GM12872 (cell line): ENCODE results near the gene AWAT1.

Source experiments
- TF ChIP-seq, protein P1 (sequence below): IDR thresholded peaks from 3 replicates; pipeline ENCODE4 v1.5.1; 2011; ENCODE audit warnings: low read depth, mild to moderate bottlenecking, low read length, moderate library complexity; ENCODE audit not compliant: insufficient read depth

The AWAT1 gene

DNA sequence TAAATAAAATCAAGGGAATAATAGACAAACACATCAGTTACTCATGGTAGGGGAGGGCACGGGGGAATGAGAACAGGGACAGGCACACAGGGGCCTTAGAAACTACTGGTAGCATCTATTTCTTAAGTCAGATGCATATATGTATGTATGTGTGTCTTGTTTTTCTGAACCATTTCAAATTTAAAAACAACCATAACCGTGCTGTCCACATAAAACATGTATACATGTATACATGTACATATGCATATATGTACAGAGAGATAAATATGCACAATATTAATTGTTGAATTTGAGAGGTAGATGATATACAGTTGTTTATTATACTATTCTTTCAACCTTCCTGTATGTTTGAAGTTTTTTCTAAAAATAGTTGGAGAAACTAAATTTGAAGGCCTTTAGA lies 7.8 kb upstream of the AWAT1 start:
- TF ChIP-seq, protein P1, sequence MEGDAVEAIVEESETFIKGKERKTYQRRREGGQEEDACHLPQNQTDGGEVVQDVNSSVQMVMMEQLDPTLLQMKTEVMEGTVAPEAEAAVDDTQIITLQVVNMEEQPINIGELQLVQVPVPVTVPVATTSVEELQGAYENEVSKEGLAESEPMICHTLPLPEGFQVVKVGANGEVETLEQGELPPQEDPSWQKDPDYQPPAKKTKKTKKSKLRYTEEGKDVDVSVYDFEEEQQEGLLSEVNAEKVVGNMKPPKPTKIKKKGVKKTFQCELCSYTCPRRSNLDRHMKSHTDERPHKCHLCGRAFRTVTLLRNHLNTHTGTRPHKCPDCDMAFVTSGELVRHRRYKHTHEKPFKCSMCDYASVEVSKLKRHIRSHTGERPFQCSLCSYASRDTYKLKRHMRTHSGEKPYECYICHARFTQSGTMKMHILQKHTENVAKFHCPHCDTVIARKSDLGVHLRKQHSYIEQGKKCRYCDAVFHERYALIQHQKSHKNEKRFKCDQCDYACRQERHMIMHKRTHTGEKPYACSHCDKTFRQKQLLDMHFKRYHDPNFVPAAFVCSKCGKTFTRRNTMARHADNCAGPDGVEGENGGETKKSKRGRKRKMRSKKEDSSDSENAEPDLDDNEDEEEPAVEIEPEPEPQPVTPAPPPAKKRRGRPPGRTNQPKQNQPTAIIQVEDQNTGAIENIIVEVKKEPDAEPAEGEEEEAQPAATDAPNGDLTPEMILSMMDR = no peak

DNA sequence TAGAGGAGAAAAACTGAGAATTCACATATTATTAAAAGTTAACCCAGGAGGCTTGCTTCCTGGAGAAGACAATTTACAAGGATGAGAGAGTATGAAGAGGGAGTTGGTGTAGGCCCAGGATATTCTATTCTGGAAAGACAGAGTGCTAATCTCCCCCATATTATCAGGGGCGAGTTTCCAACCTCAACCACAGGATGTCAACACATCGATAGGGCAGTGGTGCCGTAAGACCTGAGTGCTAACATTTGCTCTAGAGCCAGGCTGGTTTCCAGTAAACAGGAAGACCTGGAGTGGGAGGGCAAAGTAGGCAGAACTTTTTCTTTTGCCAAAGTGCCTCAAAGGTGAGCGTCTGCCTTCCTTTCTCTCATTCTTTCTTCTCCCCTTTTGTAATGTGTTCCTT lies 2.8 kb upstream of the AWAT1 start:
- TF ChIP-seq, protein P1 = no peak

DNA sequence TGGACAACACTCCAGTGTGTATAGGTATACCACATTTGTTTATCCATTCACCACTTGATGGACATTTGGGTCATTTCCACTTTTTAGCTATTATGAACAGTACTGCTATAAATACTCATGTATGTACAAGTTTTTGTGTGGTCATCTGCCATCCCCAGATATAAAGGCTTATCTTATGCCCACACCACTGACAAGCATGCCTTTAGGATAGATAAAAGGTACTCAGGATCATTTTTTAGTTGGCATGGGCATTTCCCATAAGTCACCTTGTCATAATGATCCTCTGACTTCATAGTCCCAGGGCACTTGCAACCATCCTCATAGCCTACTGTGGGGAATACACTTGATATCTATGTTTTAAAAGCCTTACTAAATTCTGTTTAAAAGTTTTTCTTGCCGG lies 6.3 kb downstream of the AWAT1 start:
- TF ChIP-seq, protein P1 = no peak

GRCh38 chrX:70241501-70241900 lies 7.0 kb downstream of the AWAT1 start:
- TF ChIP-seq, protein P1 = no peak

- TF ChIP-seq, protein P1 = no peak
These were observed 10.4 kb downstream of the AWAT1 start for GRCh38 chrX:70244881-70245280.

DNA sequence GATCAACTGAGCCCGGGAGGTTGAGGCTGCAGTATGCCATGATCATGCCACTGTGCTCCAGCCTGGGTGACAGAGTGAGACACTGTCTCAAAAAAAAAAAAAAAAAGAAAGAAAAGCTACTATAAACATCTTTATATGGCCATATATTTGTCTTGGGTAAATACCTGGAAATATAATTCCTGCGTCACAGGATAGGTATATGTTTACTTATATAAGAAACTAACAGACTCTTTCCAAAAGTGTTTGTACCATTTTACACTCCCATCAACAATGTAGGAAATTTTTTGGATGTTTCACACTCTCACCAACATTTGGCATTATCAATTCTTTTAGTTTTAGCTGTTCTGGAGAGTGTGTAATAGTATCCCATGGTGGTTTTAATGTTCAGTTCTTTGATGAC lies 12.8 kb downstream of the AWAT1 start:
- TF ChIP-seq, protein P1 = no peak

DNA sequence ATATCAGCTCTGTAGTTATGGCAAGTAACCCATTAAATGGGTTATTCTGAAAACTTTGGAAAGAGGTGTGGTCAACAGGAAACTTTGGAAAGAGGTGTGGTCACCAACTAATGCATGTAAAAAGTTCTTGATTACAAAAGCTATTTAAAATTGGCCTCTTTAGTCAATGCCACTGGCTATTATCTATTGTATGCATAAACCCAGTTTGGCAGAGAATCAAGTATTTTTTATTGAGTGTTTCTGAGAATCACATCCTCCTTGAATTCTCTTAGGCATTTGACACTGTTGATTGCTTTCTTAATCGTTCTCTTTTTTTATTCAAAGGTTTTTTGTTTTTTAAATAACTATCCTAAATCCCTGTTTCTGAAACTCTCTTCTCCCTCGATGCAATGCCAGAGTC lies 18.0 kb downstream of the AWAT1 start:
- TF ChIP-seq, protein P1 = no peak
